NCI-H1694 treated with DMSO at 0.1 percent for 48 hours (cell line): Measurements from ENCODE around the gene CNIH1.

Source experiments
- DNase-seq: peaks from one replicate; lab custom pipeline; 2025; lab: John Stamatoyannopoulos, UW

The CNIH1 gene

GRCh38 chr14:54440873-54441868 is at the start of gene CNIH1:
CNIH1 (minus strand) TSS chr14:54441374; CDS start chr14:54441327, 47 bp downstream.
- DNase-seq: peak; percentile 87

GRCh38 chr14:54490445-54491175 is 49.4 kb upstream of the CNIH1 start:
- no peak for DNase-seq

GRCh38 chr14:54489731-54490444 is 48.7 kb upstream of the CNIH1 start:
- no peak for DNase-seq

GRCh38 chr14:54489318-54489683 is 48.1 kb upstream of the CNIH1 start:
- no peak for DNase-seq

GRCh38 chr14:54488646-54489317 is 47.6 kb upstream of the CNIH1 start, which contains the start of gene GMFB:
GMFB (minus strand) TSS chr14:54488980; CDS start chr14:54488927, 53 bp downstream.
- DNase-seq: peak; percentile 71

- no peak for DNase-seq
Observed at GRCh38 chr14:54488318-54488645, 47.1 kb upstream of the CNIH1 start.

GRCh38 chr14:54487771-54488170 is 46.6 kb upstream of the CNIH1 start:
- DNase-seq: peak; percentile 4

GRCh38 chr14:54486685-54487084 is 45.5 kb upstream of the CNIH1 start:
- DNase-seq: no peak

GRCh38 chr14:54483846-54484245 is 42.7 kb upstream of the CNIH1 start:
- DNase-seq: no peak

- no peak for DNase-seq
Observed at GRCh38 chr14:54483073-54483745, 42.0 kb upstream of the CNIH1 start.

- no peak for DNase-seq
Observed at GRCh38 chr14:54481695-54482094, 40.5 kb upstream of the CNIH1 start.

GRCh38 chr14:54480830-54481562 is 39.8 kb upstream of the CNIH1 start:
- no peak for DNase-seq

GRCh38 chr14:54478636-54479215 is 37.6 kb upstream of the CNIH1 start:
- DNase-seq: no peak

GRCh38 chr14:54475911-54476310 is 34.7 kb upstream of the CNIH1 start:
- no peak for DNase-seq

GRCh38 chr14:54475187-54475899 is 34.2 kb upstream of the CNIH1 start:
- DNase-seq: no peak

GRCh38 chr14:54474232-54474793 is 33.1 kb upstream of the CNIH1 start:
- no peak for DNase-seq

- DNase-seq: no peak
Observed at GRCh38 chr14:54472315-54472714, 31.1 kb upstream of the CNIH1 start.

GRCh38 chr14:54471641-54472040 is 30.5 kb upstream of the CNIH1 start:
- DNase-seq: no peak

GRCh38 chr14:54470701-54471100 is 29.5 kb upstream of the CNIH1 start:
- no peak for DNase-seq
